ENCODE measurements around the gene PNO1.
"Not testable (repeated sequence)": the region's sequence is repeated elsewhere in the genome, so short reads cannot be mapped to it uniquely, and the experiment has no call there.

PNO1 gene

GRCh38 chr2:68157002-68157401 lies 686 bp upstream of the PNO1 start:
- no peak for DNase-seq (ENCODE audit: low spot score)

GRCh38 chr2:68158134-68158447 lies 403 bp downstream of the PNO1 start:
- no peak for DNase-seq (ENCODE audit: low spot score)

GRCh38 chr2:68163641-68164040 lies 6.0 kb downstream of the PNO1 start:
- DNase-seq (ENCODE audit: low spot score) = peak; percentile 39

GRCh38 chr2:68167186-68167585 lies 9.5 kb downstream of the PNO1 start:
- DNase-seq (ENCODE audit: low spot score) = no peak

GRCh38 chr2:68169308-68169707 lies 11.6 kb downstream of the PNO1 start:
- no peak for DNase-seq (ENCODE audit: low spot score)

GRCh38 chr2:68171146-68171545 lies 13.5 kb downstream of the PNO1 start:
- no peak for DNase-seq (ENCODE audit: low spot score)

- no peak for DNase-seq (ENCODE audit: low spot score)
Observed at GRCh38 chr2:68171684-68172083, 14.0 kb downstream of the PNO1 start.

- DNase-seq (ENCODE audit: low spot score) = no peak
Observed at GRCh38 chr2:68172521-68172920, 14.8 kb downstream of the PNO1 start.

- no peak for DNase-seq (ENCODE audit: low spot score)
Observed at GRCh38 chr2:68172990-68173700, 15.5 kb downstream of the PNO1 start.

GRCh38 chr2:68175210-68175609 lies 17.5 kb downstream of the PNO1 start:
- not testable (repeated sequence) for DNase-seq (ENCODE audit: low spot score)

GRCh38 chr2:68176657-68177056 lies 19.0 kb downstream of the PNO1 start:
- DNase-seq (ENCODE audit: low spot score) = no peak

- DNase-seq (ENCODE audit: low spot score) = no peak
Observed at GRCh38 chr2:68177541-68177940, 19.9 kb downstream of the PNO1 start.

- DNase-seq (ENCODE audit: low spot score) = no peak
Observed at GRCh38 chr2:68178432-68178831, 20.7 kb downstream of the PNO1 start.

GRCh38 chr2:68178954-68179627 lies 21.4 kb downstream of the PNO1 start:
- DNase-seq (ENCODE audit: low spot score) = no peak

GRCh38 chr2:68182902-68183301 lies 25.2 kb downstream of the PNO1 start:
- DNase-seq (ENCODE audit: low spot score) = no peak

GRCh38 chr2:68185541-68186164 lies 28.0 kb downstream of the PNO1 start:
- DNase-seq (ENCODE audit: low spot score) = no peak

- DNase-seq (ENCODE audit: low spot score) = no peak
Observed at GRCh38 chr2:68187329-68187728, 29.6 kb downstream of the PNO1 start.

GRCh38 chr2:68188831-68189230 lies 31.1 kb downstream of the PNO1 start:
- no peak for DNase-seq (ENCODE audit: low spot score)

- DNase-seq (ENCODE audit: low spot score) = no peak
Observed at GRCh38 chr2:68189991-68190784, 32.5 kb downstream of the PNO1 start.

GRCh38 chr2:68190991-68191731 lies 33.5 kb downstream of the PNO1 start:
- DNase-seq (ENCODE audit: low spot score) = no peak

GRCh38 chr2:68193144-68193543 lies 35.5 kb downstream of the PNO1 start:
- no peak for DNase-seq (ENCODE audit: low spot score)

- DNase-seq (ENCODE audit: low spot score) = no peak
Observed at GRCh38 chr2:68193787-68194372, 36.2 kb downstream of the PNO1 start.
